SW 1271 (cell line): Measurements from ENCODE around the gene SFMBT2.

ENCODE experiments used
- DNase-seq, 2 experiments: peaks; one replicate each; lab custom pipeline; 2025; lab: John Stamatoyannopoulos, UW

SFMBT2 gene

DNA sequence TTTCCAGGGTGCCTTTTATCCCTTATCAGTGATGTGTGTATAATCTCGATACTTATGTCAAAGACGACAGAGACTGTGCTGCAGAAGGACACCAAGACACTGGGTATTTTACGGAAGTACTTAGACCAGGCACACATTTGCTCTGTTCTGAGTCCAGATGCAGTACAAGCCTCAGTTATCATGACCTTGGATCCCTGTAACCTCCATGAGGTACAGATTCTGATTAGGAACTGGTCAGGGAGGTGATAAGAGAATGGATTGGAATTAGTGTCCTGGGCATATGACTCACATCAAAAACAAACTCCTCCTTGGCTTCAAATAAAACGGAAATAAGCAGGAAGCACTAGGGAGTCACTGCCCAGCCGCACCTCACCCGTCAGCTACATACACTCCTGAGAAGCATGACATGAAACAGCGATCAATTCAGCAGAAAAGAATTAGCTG, 146.5 kb downstream of the SFMBT2 start:
- DNase-seq: no peak

DNA sequence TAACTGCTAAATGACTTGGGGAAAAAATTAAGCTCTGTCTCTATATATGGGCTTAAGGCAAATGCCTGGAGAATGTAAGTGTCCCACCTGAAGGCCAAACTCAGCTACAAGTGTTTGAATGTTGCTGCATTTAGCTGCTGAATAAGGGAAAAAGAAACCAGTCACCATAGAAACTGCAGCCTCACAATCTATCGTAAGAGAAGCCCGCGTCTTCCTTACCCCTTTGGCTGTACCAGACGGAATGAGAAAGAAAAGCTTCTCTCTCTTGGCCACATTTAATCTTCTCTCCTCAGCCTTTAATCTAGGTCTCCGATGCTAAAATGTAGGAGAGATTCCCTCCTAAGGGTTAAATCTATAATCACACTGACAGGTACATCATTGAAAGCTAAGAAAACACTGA, 147.2 kb downstream of the SFMBT2 start:
- DNase-seq: no peak

DNA sequence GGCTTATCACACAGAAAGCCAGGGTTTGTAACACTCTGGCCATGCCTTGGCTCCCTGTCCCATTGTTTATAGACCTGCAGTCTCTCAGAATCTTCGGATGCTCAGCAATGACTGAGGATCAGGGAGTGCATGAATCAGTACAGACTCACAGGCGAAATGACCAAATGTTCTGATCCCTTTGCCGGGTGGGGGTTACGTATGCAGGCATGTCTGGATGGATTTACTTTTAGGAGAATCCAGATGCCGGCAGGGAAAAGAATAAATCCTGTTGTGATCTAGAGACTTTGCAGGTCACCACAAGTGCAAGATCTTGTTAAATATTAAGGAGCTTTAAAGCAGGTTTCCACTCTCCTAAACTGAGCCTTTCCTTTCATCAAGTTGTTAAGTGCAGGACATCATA, 149.5 kb downstream of the SFMBT2 start:
- no peak for DNase-seq

DNA sequence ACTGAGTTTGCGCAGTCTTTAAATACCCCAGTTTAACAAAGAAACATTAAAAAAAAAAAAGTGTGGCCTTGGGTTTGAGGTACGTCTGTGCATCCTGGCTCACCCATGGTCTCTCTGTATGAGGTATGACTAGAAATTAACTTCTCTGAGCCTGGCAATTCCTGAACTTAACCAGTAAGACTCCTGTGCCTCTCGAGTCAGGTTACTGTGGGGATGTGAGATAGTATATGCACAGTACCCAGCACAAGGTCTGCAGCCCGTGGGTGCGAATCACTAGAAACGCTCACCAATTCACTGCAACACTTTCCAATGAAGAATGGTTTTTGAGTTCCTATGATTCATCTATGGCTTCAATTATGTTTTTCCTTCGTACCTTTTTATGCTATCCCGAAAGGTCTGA, 149.9 kb downstream of the SFMBT2 start:
- DNase-seq: no peak

DNA sequence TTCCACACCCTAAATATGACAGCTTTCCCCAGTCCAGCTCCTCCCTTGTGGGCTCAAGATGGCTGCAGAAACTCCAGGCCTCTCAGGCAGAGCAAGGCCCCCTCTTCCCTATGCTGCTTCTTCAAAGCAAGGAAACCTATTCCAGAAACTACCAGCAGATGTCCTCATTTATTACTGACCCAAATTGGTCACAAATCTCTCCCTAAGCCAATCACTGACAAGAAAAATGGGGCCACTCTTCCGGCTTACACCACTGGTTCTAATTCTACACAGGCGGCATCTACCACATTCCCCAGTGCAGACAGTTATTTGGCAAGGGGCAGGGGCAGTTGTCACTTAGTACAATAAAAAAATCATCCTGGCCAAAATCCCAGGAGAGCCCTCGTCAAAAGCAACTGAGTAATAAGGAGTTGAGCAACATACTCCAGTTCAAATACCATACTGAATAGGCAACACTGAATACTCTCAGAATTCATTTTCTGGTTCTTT, 150.4 kb downstream of the SFMBT2 start:
- peak in 1 of 2 experiments; percentile 42 for DNase-seq

DNA sequence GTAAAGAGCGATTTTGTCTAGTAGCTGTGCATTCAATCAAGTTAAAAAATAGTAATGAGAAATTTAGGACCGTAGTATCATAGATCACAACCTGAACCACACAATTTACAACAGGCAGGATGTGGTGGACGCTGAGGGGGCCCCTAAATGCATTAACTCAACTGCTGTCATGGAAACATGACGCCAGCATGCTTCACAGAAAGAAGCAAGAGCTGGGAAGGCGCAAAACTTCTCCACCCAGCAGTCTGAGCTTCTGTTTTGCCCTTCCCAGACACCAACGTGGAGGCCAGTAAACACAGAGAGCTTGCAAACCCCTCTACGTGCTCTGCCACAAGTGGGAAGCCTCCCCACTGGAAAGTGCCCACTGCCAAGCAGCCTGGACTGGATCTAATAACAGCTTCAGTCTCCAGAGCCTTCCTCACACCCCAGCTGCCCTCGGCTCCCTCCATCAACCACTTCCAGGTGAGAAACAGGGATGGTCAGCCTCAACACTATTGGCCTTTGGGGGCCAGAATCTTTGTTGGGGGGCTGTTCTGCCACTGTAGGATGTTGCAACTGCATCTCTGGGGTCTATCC, 151.8 kb downstream of the SFMBT2 start:
- DNase-seq: no peak

DNA sequence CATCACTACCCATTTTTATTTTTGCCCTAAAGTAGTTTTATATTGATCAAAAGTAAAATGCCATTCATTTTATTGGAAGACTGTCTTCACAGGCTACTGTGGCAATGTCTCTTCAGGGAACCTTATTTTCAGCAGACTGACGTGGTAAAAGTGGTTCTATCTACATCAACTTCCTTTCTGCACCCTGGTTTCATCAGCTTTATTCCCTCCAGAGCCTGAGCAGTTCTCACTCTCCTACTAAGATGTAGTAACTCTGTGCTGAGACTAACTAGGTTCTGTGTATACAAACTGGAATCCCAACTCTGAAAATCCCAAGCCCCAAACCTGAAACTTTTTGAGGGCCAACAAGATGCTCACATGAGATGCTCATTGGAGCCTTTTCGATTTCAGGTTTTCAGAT, 155.3 kb downstream of the SFMBT2 start:
- no peak for DNase-seq

DNA sequence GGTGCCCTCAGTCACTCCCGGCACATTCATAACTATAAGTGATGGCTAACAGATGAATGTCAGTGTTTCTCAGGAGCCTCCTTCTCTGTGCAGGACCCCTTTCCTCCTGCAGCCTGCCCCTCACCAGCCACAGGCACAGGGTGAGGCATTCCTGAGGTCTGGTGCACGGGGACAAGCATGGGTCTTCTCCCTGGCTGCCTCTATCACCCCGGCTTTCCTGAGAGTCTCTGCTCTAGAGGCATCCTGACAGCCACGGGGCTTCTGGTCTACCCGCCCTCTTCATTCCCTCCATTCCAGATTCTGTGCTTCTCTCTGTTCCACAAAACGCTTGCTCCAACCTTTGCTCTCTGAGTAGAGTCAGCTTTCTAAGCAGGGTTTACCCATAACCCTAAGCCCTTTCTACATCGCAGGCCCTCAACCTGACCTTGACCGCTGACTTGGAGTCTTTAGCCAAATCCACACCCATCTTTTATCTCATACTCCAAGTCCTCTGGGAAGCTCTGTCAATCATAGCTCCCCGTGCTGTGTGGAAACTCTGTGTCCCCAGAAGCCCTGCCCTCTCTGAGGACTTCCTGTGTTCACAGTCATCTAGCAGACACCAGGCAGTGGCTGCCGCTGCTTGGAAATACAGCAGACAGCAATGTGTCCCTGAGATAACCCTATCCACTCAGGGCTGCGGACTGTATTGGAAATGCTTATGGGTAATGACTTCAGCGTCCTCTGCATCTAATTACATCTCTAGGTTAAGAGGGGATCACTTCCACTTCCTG, 159.0 kb downstream of the SFMBT2 start:
- DNase-seq: no peak

DNA sequence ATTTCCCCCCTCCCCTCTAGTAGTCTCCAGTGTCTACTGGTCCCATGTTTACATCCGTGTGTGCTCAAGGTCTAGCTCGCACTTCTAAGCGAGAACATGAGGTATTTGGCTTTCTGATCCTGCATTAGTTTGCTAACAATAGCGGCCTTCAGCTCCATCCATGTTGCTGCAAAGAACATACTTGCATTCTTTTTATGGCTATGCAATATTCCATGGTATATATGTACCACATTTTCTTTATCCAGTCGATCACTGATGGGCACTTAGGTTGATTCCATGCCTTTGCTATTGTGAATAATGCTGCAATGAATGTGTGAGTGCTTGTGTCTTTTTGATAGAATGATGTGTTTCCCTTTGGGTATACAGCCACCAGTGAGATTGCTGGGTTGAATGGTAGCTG, 160.6 kb downstream of the SFMBT2 start:
- no peak for DNase-seq

DNA sequence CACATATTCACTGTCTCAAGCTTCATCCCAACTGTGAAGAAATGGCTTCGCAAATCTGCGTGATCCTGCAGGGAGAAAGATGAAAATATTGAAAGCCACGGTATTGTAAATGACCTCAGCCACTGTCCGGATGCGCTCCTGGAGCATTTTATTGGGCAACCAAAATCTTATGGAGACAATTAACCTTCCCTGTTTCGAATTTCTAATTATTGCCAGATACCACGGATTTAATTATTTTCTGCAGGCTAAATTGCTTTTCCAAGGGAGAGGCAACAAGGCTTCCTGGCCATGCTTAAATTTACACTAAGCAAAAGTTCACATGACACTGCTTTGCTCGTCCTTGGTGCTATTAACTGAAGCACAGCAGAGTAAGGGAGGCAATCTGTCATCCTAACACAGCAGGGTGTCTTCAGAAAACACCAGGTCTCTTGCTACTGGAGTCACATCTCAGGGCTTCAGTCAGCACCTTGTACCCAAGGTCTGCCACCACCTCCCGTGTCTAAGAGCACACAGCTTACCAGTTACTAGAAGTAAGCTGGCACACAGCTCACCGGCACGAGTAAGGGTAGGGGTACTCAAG, 162.2 kb downstream of the SFMBT2 start:
- no peak for DNase-seq

DNA sequence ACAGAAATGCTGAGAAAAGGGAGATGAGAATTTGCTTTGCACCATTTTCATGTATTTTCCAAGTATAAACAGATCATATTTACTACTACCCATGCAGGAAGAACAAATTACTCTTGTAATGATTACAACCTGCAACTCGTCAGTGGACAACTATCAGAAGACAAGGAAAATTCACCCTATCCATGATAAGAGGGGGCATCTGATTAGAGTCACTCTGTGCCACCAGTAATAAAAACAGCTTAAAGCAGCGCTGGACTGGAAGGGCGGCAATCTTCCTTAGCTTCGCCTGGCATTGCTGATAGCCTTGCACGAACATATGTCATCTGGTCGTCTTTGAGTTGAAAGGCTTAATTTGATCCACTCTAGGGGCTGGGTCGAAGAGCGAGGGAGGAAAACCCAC, 162.7 kb downstream of the SFMBT2 start:
- DNase-seq: no peak

DNA sequence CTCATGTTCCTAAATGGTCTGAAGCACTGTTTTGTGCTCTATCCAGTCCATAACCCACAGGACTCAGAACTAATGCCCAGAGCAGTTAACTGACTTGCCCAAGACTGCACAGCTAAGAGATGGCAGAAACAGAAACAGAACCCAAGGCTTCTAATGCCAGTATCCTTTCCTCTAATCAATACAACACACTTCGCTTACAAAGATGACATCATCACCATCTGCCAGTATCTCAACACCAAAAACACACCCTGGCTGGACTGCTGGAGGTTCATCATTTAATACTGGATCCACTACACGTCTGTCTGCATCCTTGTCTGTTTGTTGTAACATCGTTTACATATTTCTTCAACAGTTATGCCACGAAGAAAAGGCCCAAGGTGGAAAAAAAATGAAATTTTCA, 165.3 kb downstream of the SFMBT2 start:
- DNase-seq: no peak

DNA sequence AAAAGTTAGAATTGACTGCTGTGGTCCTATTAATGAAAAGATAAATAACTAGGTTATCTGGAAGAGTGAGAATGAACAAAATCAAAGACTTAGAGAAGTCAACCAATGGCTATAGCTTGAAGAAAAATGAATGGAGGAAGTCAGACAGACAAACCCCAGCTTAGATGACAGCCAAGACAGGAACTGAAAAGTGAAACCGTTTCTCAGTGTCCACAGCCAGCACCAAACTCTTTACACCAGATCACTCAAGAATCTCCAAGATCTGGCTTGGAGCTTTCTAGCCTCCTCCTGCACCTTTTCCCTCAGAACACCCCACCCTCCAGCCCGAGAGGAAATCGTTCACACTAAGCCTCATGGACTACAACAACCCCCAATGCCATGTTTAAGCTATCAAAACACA, 167.0 kb downstream of the SFMBT2 start:
- no peak for DNase-seq

DNA sequence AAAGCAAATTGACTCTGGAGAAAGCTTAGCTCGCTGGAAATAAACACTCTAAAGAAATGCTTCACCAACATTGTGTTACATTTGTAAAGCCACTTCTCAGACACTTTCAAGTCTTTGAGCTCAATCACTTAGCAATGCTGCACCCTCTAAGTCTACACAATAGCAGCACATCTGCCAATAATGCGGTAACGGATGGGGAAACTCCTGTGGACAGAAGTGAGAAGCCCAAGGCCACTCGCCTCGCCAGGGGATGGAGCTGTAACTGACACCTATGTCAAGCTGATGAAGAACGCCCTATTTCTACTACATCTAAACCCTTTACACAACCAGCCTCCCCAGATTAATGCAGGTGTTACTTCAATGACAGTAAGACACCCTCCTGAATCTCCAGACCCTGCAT, 167.7 kb downstream of the SFMBT2 start:
- no peak for DNase-seq

DNA sequence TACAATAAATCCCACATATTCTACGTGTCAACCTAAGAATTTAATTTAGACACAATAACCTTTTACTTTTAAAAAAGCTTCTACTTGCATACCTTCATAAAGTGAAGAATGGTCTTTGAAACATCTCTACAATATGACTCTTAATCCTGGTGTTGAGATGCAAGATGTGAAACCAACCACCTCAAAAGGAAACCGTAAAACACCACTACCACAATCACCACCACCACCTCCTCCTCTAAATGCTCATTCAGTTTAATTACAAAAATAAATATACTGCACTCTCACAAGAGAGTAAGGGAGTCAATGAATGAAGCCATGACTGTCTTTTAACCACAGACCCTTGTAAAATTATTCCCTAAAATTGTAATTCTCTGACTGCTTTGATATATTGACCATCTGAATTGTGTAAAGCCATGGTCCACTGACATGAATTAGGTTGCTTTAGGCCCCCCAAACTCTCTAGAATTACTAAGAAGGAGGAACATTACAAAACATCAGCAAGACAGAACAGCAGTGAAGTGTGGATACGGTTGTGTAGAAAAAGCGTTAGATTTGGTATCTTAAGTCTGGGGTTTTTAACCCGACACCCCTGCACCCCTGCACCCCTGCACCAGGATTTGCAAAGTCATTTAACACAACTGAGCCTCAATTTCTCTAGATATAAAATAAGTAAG, 171.4 kb downstream of the SFMBT2 start:
- no peak for DNase-seq

DNA sequence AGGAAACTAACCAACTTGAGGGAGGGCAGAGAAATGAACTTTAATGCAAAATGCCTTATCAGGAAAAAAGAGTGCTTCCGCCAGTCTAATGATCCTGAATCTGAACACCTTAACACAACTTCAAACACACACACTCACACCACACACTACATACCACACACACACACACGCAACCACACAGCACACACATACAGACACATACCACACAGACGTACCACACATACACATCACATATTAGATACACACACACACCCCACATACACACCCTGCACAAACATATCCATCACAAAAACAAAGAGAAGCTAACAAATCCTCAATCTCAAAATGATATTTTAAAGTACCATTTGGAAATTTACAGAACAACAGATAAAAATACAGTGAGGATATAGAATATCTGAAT, 175.5 kb downstream of the SFMBT2 start:
- DNase-seq: no peak

DNA sequence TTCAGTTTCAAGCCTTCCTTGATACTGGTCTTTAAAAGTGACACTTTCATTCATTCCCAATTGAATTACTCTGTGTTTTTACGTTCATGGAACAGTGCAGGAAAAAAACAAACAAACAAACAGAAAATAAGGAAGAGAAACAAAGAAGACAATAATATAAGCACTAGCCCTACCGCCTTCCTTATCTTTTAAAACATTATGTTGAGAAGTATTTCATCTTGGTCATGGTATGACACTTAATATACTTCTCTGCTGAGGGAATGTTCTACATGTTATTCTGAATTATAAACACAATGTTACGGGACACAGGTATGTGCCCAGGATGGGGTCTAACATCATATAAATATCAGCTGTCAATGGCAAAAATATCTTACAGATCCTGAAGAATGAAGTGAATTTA, 176.7 kb downstream of the SFMBT2 start:
- DNase-seq: no peak

DNA sequence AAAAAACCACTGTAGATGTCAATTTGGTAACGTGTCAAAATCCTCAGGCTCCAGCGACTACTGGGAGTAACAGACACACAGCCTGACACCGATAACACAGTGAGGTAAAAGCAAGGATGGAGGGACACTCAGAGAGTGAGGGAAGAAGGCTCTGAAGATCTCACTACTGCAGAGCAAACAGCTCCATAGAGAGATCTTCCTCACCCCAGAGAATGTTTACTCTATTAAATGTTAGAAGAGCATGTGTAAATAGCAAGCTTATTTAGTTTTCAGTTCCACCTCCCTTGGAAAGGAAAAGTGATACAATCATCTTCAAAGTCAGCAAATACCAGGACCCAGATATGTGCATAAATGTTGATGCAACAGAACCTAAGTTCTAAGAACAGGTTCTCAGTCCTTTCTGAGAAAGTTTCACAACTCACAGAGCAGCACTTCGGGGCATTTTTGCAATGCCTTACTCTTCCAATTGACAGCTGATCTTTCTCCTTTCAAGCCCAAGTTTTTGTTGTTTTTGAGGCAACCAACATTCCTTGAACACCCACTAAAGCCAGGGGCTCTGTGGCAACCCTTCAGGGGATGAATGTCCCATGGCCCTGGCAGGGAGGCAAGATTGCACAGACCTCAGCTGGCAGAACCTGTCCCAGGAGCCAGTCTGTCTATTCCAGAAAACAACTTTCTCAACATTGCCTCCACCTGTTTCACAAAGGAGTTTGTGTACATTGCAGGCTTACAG, 177.4 kb downstream of the SFMBT2 start:
- DNase-seq: no peak

DNA sequence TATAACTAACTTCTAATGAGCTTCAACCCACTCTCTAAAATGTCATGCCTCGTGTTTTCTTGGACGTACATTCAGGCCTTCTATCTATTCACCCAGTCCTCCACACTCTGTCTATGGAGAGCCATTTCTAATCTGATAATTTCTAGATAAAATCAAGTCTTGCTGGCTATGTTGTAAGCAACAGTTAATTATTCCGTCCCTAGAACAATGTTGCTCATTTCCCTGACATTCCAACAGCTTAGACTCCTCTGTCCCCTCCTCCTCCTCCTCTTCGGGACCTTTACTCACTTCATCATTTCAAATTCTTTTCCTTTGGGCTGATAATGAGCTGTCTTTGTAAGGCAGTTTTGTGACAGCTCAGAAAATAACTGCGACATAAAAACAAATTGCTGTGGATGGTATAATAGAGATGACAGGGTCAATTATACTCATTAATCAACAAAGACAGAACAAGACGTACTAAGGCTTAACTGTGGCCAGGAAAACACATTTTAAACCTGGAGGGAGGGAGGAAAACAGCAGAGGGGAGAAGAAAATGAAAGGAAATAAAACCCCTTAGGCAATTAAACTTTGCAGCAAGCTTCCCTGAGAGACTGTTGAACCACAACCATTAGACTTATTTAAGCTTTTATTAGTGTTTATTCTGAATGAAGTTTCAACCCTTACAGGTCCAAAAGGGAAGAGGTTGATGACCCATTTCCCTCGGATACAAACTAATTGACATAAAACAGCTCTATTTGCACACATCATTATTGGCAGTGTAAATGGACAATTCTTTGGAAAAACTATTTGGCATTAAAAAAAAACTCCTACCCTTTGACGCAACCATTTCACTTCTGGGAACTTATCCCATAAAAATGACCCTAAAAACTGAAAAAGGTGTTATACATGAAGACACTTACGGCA, 179.1 kb downstream of the SFMBT2 start:
- DNase-seq: no peak

DNA sequence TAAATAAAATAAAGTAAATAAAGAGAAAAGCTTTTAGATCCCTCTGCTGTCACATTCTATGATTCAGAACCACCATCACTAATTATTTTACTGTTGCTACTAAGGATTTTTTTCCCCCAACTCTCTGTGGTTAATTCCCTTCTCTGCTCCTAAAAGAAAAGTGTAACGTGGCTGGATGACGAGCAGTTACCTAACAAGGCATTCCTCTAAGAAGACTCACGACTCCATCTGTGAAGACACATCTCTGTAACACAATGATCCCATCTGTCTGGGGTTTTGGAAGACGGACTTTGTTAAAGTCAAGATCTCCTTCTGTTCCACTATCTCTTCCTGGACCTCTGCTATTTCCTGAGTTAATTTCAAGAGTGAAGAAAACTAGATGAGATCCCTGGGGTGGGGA, 179.9 kb downstream of the SFMBT2 start:
- no peak for DNase-seq

DNA sequence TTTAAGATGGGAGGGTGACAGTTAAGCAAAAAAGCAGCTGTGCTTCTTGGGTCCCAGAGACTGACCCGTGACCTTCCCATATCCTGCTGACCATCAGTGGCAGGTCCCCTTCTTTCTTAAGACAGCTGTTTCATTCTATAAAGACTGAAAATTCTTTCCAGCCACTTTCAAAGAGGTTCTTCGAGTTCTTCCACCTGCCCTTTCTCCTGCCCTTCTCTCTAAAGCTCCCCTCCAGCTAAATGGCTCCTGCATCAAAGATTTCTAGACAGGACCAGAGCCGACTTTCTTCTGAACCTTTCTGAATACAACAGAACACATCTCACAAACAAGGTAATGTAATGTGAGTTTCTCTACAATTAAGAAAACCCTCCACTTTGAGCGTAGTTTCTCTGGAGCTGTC, 180.8 kb downstream of the SFMBT2 start:
- DNase-seq: no peak
